GM12872 (cell line): ENCODE measurements around the gene PPDPF.

Experiments
- CTCF ChIP-seq: IDR thresholded peaks from 3 replicates; pipeline ENCODE4 v1.5.1; 2011; ENCODE audit warnings: low read depth, mild to moderate bottlenecking, low read length, moderate library complexity; ENCODE audit not compliant: insufficient read depth

The PPDPF gene

GRCh38 chr20:63475209-63475608, 45.4 kb upstream of the PPDPF start:
- TF ChIP-seq CTCF: no peak

GRCh38 chr20:63477061-63477616, 43.4 kb upstream of the PPDPF start:
- TF ChIP-seq CTCF: no peak

DNA sequence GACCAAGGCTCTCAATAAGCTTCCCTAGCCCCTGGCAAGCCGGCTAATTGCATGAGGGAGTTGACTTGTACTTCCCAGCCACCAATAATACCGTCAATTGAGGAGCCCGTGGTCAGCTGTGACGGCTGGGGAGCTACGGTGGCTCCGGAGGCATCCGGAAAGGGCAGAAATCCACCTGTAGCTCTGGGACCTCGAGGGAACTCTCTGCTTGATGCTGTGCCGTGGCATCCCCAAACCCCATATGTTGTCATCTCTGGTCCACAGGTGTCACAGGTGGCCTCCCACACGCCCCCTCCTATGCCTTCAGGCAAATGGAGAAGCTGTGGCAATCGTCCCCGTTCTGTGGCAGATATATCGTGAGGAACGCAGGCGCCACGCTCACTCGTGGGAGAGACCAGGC, 42.6 kb upstream of the PPDPF start:
- TF ChIP-seq CTCF: no peak

- no peak for TF ChIP-seq CTCF
These were observed 41.9 kb upstream of the PPDPF start for GRCh38 chr20:63478346-63479302.

- no peak for TF ChIP-seq CTCF
These were observed 39.1 kb upstream of the PPDPF start for GRCh38 chr20:63481503-63481902.

- no peak for TF ChIP-seq CTCF
These were observed 38.5 kb upstream of the PPDPF start for GRCh38 chr20:63482021-63482587.

DNA sequence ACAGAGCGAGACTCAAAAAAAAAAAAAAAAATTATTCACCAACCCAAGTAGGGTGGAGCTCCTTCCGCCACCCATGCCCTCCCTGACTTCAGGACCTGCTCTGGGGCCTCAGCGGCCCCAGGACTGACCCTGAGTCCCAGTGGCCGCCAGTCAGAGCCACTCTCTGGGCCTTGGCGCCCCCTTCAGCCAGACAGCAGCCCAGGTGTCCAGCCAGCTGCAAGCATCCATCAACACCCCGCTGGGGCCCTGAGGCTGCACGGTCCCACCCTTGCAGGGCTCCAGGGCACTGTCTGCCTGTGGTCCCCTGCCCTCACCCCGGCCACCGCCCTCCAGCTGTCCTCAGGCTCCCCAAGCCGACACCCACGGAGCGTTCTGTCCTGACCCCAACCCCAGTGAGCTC, 36.7 kb upstream of the PPDPF start:
- no peak for TF ChIP-seq CTCF
